K562 (cell line): ENCODE data around the gene BCL10. TPM values are rescaled to one million over a fixed set of nuclear protein-coding genes. Genes with fewer than 3 reads are reported as not detected.

ENCODE experiments used
- BMI1 ChIP-seq: fragments of 150-350 bp; IDR thresholded peaks from 2 replicates; pipeline ENCODE4 v1.6.1; 2014; ENCODE audit warnings: low read length
- KHSRP ChIP-seq: fragments of 450-650 bp; IDR thresholded peaks from 2 replicates; pipeline ENCODE4 v1.6.1; 2017
- SLC30A9 ChIP-seq: fragments of 250-450 bp; sonication (Bioruptor Pico); IDR thresholded peaks from 2 replicates; pipeline ENCODE4 v1.8.0; 2022; ENCODE audit warnings: mild to moderate bottlenecking, moderate library complexity
- SMAD2 ChIP-seq: fragments of 150-350 bp; IDR thresholded peaks from 2 replicates; pipeline ENCODE4 v1.6.1; 2014; ENCODE audit warnings: low read depth, mild to moderate bottlenecking, low read length
- SOX6 ChIP-seq: fragments of 450-650 bp; IDR thresholded peaks from 2 replicates; pipeline ENCODE4 v1.6.1; 2014; ENCODE audit warnings: mild to moderate bottlenecking
- U2AF2 ChIP-seq: fragments of 200-400 bp; formaldehyde crosslinking; optimal IDR thresholded peaks from 2 replicates; pipeline ENCODE3; 2017; ENCODE audit warnings: low read depth, mild to moderate bottlenecking, low read length
- ZNF175 ChIP-seq: fragments of 200-800 bp; sonication (Bioruptor generic); IDR thresholded peaks from 2 replicates; pipeline ENCODE4 v1.6.1; 2016; ENCODE audit warnings: low read depth, mild to moderate bottlenecking, missing genetic modification characterization, missing compliant biosample characterization
- ZNF263 ChIP-seq: sonication (generic); formaldehyde crosslinking; IDR thresholded peaks from 2 replicates; pipeline ENCODE4 v1.8.0; 2022; ENCODE audit warnings: mild to moderate bottlenecking, missing genetic modification reagents, borderline replicate concordance
- ZZZ3 ChIP-seq: fragments of 450-650 bp; IDR thresholded peaks from 2 replicates; pipeline ENCODE4 v1.6.1; 2016; ENCODE audit warnings: antibody characterized with exemption, mild to moderate bottlenecking, moderate library complexity
- polyA plus RNA-seq, 8 experiments: library from polyadenylated mRNA; depleted of rRNA in 4 of 8; stranded (reverse) in 5 of 8; unstranded in 3 of 8; fragments of >200 nt; fragmentation: Nextera tagmentation in 2 of 8; fragmentation: Illumina TruSeq in 1 of 8; extraction: Ambion mirVana in 2 of 8; extraction: Trizol in 1 of 8; gene quantifications; 2 replicates each; pipeline versions ENCODE4 v1.2.1 to v1.2.3, GENCODE V29; 2011 to 2014; ENCODE audit warnings: inconsistent platforms in 1 of 8, missing spikeins in 1 of 8
- total RNA-seq, 7 experiments: library from RNA; depleted of rRNA in 6 of 7; stranded (reverse); fragments of >200 nt in 6 of 7; fragmentation: Illumina TruSeq in 2 of 7; extraction: Trizol in 2 of 7; gene quantifications; 2 replicates each; pipeline versions ENCODE4 v1.2.1 to v1.2.3, GENCODE V29; 2011 to 2021; ENCODE audit warnings: low replicate concordance in 1 of 7
- TF ChIP-seq, protein P1 (sequence below): sonication (generic); formaldehyde crosslinking; IDR thresholded peaks from 2 replicates; pipeline ENCODE4 v1.8.0; 2022; ENCODE audit warnings: mild to moderate bottlenecking, missing genetic modification reagents
- TF ChIP-seq, protein P2 (sequence below): fragments of 450-650 bp; IDR thresholded peaks from one replicate; pipeline ENCODE4 v1.6.1; 2018; ENCODE audit warnings: mild to moderate bottlenecking, moderate library complexity; ENCODE audit not compliant: partially characterized antibody
- TF ChIP-seq, protein P3 (sequence below): fragments of 450-650 bp; IDR thresholded peaks from 2 replicates; pipeline ENCODE4 v1.6.1; 2016; ENCODE audit warnings: antibody characterized with exemption
- TF ChIP-seq, protein P4 (sequence below): fragments of 150-350 bp; conservative IDR thresholded peaks from 2 replicates; pipeline ENCODE4 v1.6.1; 2014; ENCODE audit warnings: low read length
- TF ChIP-seq, protein P5 (sequence below): sonication (generic); formaldehyde crosslinking; IDR thresholded peaks from 2 replicates; pipeline ENCODE4 v1.8.1; 2023; ENCODE audit warnings: mild to moderate bottlenecking, missing genetic modification reagents
- TF ChIP-seq, protein P6 (sequence below): sonication (generic); formaldehyde crosslinking; IDR thresholded peaks from 2 replicates; pipeline ENCODE4 v1.8.1; 2023; ENCODE audit warnings: mild to moderate bottlenecking, missing genetic modification reagents

BCL10 gene
- total and polyA plus RNA-seq, 9 of the 15 experiments (the other 6 are each of a cell fraction or from before 2014, with no cell fraction given): 8.0 to 19.4 (median 12.3) TPM

DNA sequence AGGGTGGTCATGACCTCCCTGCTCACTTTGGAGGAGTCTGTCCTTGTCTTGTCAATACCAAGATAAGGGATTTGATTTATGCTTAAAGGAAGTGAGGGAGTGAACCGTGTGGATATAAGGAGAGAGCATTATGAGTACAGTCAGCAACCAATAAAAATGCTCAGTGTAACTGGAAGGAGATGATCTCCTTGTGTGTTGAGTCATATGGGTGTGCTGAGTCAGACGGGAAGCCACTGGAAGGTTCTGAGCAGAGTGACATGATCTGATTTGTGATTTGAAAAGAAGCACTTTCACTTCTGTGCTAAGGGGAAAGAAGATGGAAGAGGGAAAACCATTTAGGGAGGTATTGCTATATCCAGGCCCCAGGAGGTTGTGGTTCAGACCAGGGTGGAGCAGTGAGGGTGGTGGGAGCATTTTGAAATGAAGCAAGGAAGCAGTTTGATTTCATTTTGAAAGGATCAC, 2.5 kb upstream of the BCL10 start (continued):
- TF ChIP-seq, protein P1, sequence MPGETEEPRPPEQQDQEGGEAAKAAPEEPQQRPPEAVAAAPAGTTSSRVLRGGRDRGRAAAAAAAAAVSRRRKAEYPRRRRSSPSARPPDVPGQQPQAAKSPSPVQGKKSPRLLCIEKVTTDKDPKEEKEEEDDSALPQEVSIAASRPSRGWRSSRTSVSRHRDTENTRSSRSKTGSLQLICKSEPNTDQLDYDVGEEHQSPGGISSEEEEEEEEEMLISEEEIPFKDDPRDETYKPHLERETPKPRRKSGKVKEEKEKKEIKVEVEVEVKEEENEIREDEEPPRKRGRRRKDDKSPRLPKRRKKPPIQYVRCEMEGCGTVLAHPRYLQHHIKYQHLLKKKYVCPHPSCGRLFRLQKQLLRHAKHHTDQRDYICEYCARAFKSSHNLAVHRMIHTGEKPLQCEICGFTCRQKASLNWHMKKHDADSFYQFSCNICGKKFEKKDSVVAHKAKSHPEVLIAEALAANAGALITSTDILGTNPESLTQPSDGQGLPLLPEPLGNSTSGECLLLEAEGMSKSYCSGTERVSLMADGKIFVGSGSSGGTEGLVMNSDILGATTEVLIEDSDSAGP (CRISPR knock-in tag): no peak
- no peak for TF ChIP-seq U2AF2
- TF ChIP-seq, protein P2, sequence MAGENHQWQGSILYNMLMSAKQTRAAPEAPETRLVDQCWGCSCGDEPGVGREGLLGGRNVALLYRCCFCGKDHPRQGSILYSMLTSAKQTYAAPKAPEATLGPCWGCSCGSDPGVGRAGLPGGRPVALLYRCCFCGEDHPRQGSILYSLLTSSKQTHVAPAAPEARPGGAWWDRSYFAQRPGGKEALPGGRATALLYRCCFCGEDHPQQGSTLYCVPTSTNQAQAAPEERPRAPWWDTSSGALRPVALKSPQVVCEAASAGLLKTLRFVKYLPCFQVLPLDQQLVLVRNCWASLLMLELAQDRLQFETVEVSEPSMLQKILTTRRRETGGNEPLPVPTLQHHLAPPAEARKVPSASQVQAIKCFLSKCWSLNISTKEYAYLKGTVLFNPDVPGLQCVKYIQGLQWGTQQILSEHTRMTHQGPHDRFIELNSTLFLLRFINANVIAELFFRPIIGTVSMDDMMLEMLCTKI: no peak
- no peak for TF ChIP-seq SMAD2
- TF ChIP-seq KHSRP: no peak
- TF ChIP-seq ZZZ3: no peak
- TF ChIP-seq, protein P3, sequence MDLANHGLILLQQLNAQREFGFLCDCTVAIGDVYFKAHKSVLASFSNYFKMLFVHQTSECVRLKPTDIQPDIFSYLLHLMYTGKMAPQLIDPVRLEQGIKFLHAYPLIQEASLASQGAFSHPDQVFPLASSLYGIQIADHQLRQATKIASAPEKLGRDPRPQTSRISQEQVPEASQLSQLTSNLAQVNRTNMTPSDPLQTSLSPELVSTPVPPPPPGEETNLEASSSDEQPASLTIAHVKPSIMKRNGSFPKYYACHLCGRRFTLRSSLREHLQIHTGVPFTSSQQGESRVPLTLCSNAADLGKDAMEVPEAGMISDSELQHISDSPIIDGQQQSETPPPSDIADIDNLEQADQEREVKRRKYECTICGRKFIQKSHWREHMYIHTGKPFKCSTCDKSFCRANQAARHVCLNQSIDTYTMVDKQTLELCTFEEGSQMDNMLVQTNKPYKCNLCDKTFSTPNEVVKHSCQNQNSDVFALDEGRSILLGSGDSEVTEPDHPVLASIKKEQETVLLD: no peak; the same call in 1 of the 2 replicates
- TF ChIP-seq ZNF263 (CRISPR knock-in tag): no peak
- peak; percentile 62; the same call in 1 of the 2 replicates for TF ChIP-seq SOX6
- TF ChIP-seq, protein P4, sequence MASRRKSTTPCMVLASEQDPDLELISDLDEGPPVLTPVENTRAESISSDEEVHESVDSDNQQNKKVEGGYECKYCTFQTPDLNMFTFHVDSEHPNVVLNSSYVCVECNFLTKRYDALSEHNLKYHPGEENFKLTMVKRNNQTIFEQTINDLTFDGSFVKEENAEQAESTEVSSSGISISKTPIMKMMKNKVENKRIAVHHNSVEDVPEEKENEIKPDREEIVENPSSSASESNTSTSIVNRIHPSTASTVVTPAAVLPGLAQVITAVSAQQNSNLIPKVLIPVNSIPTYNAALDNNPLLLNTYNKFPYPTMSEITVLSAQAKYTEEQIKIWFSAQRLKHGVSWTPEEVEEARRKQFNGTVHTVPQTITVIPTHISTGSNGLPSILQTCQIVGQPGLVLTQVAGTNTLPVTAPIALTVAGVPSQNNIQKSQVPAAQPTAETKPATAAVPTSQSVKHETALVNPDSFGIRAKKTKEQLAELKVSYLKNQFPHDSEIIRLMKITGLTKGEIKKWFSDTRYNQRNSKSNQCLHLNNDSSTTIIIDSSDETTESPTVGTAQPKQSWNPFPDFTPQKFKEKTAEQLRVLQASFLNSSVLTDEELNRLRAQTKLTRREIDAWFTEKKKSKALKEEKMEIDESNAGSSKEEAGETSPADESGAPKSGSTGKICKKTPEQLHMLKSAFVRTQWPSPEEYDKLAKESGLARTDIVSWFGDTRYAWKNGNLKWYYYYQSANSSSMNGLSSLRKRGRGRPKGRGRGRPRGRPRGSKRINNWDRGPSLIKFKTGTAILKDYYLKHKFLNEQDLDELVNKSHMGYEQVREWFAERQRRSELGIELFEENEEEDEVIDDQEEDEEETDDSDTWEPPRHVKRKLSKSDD: no peak
- TF ChIP-seq ZNF175 (CRISPR knock-in tag): no peak
- TF ChIP-seq, protein P5, sequence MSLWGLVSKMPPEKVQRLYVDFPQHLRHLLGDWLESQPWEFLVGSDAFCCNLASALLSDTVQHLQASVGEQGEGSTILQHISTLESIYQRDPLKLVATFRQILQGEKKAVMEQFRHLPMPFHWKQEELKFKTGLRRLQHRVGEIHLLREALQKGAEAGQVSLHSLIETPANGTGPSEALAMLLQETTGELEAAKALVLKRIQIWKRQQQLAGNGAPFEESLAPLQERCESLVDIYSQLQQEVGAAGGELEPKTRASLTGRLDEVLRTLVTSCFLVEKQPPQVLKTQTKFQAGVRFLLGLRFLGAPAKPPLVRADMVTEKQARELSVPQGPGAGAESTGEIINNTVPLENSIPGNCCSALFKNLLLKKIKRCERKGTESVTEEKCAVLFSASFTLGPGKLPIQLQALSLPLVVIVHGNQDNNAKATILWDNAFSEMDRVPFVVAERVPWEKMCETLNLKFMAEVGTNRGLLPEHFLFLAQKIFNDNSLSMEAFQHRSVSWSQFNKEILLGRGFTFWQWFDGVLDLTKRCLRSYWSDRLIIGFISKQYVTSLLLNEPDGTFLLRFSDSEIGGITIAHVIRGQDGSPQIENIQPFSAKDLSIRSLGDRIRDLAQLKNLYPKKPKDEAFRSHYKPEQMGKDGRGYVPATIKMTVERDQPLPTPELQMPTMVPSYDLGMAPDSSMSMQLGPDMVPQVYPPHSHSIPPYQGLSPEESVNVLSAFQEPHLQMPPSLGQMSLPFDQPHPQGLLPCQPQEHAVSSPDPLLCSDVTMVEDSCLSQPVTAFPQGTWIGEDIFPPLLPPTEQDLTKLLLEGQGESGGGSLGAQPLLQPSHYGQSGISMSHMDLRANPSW (CRISPR knock-in tag): no peak
- no peak for TF ChIP-seq SLC30A9 (CRISPR knock-in tag)
- no peak for TF ChIP-seq BMI1
- TF ChIP-seq, protein P6, sequence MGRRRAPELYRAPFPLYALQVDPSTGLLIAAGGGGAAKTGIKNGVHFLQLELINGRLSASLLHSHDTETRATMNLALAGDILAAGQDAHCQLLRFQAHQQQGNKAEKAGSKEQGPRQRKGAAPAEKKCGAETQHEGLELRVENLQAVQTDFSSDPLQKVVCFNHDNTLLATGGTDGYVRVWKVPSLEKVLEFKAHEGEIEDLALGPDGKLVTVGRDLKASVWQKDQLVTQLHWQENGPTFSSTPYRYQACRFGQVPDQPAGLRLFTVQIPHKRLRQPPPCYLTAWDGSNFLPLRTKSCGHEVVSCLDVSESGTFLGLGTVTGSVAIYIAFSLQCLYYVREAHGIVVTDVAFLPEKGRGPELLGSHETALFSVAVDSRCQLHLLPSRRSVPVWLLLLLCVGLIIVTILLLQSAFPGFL (CRISPR knock-in tag): no peak
